Progenitor cell of endocrine pancreas (in vitro differentiated cells): ENCODE data around the gene BCAS3. TPM values are rescaled to one million over a fixed set of nuclear protein-coding genes. Genes with fewer than 3 reads are reported as not detected.

Source experiments
- DNase-seq: peaks from one replicate; pipeline ENCODE4 v3.0.0; 2021; ENCODE audit warnings: low spot score; ENCODE audit not compliant: unreplicated experiment
- H3K27ac Mint-ChIP-seq: 2 replicates; pipeline ENCODE4 v1.8.0; 2021; ENCODE audit warnings: mild to moderate bottlenecking, moderate library complexity, mixed read lengths
- H3K27me3 Mint-ChIP-seq: 2 replicates; pipeline ENCODE4 v1.8.0; 2021; ENCODE audit warnings: mixed read lengths
- H3K36me3 Mint-ChIP-seq: 2 replicates; pipeline ENCODE4 v1.8.0; 2022; ENCODE audit warnings: mixed read lengths; ENCODE audit not compliant: insufficient read depth
- H3K4me1 Mint-ChIP-seq: 2 replicates; pipeline ENCODE4 v1.8.0; 2021; ENCODE audit warnings: low read depth, mixed read lengths
- H3K4me3 Mint-ChIP-seq: 2 replicates; pipeline ENCODE4 v1.8.0; 2021; ENCODE audit warnings: low read depth, mild to moderate bottlenecking, moderate library complexity, mixed read lengths
- H3K9me3 Mint-ChIP-seq: 2 replicates; pipeline ENCODE4 v1.8.0; 2021; ENCODE audit warnings: low read depth, mixed read lengths
- total RNA-seq: library from RNA; stranded (reverse); gene quantifications from 2 replicates; pipeline ENCODE4 v1.2.1, GENCODE V29; 2021
- TF ChIP-seq, protein P1 (sequence below): fragments of 200-600 bp; sonication (generic); IDR thresholded peaks from one replicate; pipeline ENCODE4 v1.5.0; 2021; ENCODE audit warnings: antibody characterized with exemption, mild to moderate bottlenecking; ENCODE audit not compliant: unreplicated experiment

BCAS3 gene
- total RNA-seq, 1 donor from 2014 or later: 36.1 TPM

DNA sequence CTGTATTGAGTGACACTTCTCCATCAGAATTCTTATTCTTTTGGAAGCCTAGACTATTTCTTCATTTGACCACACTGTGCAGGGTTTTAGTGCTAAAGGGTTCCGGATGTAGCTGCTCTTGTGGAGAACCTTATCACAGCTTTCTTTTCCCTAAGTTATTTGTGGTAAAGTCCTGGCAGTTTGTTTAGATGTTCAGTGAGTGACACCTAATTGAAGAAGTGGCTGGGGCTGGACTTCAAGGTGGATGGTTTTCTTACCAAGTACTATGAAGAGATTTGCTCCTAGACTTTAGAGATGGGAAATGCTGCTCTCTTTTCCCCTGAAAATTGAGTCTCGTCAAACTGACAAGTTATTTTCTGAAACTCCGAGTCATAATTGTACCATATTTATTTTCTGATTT, 578.0 kb downstream of the BCAS3 start:
- Mint-ChIP-seq H3K36me3 (no peaks in the 10 kb centered on the region), H3K27me3 (no peaks in the 10 kb centered on the region), H3K4me3 (no peak overlapping the region), H3K27ac (no peak overlapping the region), H3K9me3 (no peaks in the 10 kb centered on the region), H3K4me1 (peaks cover 6% of the 10 kb centered on the region)
- no peak for DNase-seq
- TF ChIP-seq, protein P1, sequence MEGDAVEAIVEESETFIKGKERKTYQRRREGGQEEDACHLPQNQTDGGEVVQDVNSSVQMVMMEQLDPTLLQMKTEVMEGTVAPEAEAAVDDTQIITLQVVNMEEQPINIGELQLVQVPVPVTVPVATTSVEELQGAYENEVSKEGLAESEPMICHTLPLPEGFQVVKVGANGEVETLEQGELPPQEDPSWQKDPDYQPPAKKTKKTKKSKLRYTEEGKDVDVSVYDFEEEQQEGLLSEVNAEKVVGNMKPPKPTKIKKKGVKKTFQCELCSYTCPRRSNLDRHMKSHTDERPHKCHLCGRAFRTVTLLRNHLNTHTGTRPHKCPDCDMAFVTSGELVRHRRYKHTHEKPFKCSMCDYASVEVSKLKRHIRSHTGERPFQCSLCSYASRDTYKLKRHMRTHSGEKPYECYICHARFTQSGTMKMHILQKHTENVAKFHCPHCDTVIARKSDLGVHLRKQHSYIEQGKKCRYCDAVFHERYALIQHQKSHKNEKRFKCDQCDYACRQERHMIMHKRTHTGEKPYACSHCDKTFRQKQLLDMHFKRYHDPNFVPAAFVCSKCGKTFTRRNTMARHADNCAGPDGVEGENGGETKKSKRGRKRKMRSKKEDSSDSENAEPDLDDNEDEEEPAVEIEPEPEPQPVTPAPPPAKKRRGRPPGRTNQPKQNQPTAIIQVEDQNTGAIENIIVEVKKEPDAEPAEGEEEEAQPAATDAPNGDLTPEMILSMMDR: no peak

DNA sequence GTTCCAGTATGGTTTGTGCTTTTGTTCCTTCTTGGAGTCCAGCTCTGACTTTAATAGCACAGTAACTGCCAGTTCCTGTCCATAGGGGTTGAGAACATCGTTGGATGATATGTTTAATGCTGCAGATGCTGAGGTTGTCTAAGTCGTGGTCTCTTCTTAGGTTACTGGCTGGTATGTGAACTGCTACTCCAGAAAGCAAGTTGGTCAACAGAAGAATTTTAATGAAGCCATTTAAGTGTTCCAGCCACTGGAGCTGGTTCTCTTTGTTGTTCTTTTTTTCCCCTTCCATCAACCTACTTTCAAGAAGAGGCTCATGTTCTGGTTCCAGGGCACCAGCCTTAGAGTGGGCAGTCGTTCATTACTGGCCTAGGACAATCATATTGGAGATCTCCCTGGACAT, 581.7 kb downstream of the BCAS3 start:
- no peaks in the 10 kb centered on the region for H3K36me3 Mint-ChIP-seq
- no peak for DNase-seq
- H3K27me3 Mint-ChIP-seq: no peaks in the 10 kb centered on the region
- TF ChIP-seq, protein P1: no peak
- H3K9me3 Mint-ChIP-seq: no peaks in the 10 kb centered on the region
- H3K27ac Mint-ChIP-seq: no peak overlapping the region
- no peak overlapping the region for H3K4me3 Mint-ChIP-seq
- peaks cover 4% of the 10 kb centered on the region for H3K4me1 Mint-ChIP-seq

DNA sequence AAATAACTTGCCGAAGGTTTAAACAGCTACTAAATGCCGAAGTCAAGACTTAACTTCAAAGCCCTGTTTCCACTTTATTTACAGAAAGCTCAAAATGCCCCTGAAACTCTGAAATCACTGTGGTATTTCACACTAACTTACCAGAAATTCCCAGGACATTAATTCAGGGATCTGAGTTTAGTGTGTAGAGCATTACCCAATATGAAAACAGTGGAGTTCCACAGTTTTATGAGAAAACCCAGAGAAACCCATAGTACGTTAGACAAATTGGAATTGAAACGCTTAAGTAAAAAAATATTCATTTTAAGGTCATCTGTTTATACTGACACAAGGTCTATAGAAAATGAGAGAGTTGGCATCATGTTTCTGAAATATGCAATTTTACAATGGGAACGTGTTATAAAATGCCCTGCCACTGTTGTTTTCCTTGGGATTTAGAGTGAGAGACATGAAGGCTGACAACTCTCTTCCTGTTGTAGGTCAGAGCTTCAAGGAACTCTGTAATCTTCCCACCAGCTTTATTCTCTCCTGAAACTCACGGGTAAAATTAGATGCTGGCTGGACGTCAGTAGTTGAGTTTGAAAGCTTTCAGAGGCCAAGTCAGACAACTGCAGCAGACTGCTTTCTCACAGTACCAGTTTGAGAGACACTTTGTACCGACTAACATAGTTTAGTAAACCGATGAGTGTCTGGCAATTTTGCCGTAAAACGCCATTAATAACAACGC, 582.6 kb downstream of the BCAS3 start:
- Mint-ChIP-seq H3K27ac (no peak overlapping the region), H3K27me3 (no peaks in the 10 kb centered on the region), H3K9me3 (no peaks in the 10 kb centered on the region), H3K4me1 (no peaks in the 10 kb centered on the region), H3K36me3 (no peaks in the 10 kb centered on the region), H3K4me3 (no peak overlapping the region)
- TF ChIP-seq, protein P1: no peak
- no peak for DNase-seq

DNA sequence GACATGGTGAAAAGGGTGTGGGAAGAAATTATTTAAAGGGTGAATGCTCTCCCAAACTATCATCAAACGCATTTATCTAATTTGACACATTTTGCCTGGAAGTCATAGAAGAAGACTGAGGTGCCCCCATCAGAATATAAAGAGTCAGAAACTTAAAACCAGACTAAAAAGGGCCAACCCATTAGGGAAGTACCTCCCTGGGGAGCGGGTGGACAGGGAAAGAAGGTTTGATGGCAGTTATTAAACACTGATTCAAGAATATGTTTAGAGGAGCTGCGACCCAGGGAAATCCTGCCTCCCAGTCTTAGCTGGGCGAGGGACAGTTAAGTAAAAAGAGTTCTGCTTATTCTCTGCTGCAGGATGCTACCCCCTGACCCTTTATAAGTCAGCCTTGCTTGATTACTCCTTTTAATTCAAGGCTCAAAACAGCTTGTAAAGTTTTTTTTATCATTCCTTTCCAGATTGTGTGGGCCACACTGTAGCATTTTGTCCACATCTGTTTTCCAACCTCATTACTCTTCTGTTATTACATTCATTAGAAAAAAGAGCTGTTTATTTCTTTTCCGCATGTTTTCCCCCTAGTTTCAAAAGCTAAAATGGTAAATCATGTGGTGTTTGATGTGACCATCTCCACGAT, 583.5 kb downstream of the BCAS3 start:
- Mint-ChIP-seq H3K9me3 (no peaks in the 10 kb centered on the region), H3K27me3 (no peaks in the 10 kb centered on the region), H3K4me3 (no peak overlapping the region), H3K4me1 (no peaks in the 10 kb centered on the region), H3K36me3 (no peaks in the 10 kb centered on the region), H3K27ac (no peak overlapping the region)
- DNase-seq: no peak
- TF ChIP-seq, protein P1: no peak

DNA sequence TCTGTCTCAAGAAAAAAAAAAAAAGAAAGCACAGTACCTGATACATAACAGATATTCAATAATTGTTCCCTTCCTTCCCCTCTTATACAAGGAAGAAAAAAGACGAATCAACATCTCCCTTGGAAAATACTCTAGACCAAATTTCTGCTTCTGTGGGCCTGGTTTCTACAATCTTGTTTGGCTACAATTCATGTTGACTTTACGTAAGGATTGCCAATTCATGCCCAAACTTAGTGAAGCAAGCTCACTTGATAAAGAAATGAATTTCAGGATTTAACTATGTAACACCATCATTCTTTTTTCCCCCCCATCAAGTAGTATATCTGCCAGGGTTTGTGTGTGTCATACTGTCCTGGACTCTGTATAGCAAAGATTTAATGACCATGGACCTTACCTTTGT, 587.7 kb downstream of the BCAS3 start:
- Mint-ChIP-seq H3K4me3 (no peak overlapping the region), H3K36me3 (no peaks in the 10 kb centered on the region), H3K4me1 (no peaks in the 10 kb centered on the region), H3K27me3 (no peaks in the 10 kb centered on the region), H3K9me3 (no peaks in the 10 kb centered on the region), H3K27ac (no peak overlapping the region)
- TF ChIP-seq, protein P1: no peak
- DNase-seq: no peak
